Stimulated activated CD8-positive, alpha-beta memory T cell treated with anti-CD3 and anti-CD28 coated beads, Interleukin-4, amount 100 ng/mL, for 24 hours (primary cell): ENCODE measurements around the gene N4BP3.

Experiments used
- DNase-seq: peaks from one replicate; pipeline ENCODE4 v3.0.0-alpha.2; 2020; ENCODE audit warnings: low read depth

N4BP3 gene

GRCh38 chr5:178150977-178151734 is 37.8 kb downstream of the N4BP3 start:
- DNase-seq, result no peak

GRCh38 chr5:178152491-178153444 is 39.4 kb downstream of the N4BP3 start:
- DNase-seq, result no peak

GRCh38 chr5:178153530-178154340 is 40.4 kb downstream of the N4BP3 start, which contains the start of gene NHP2:
Gene NHP2 (minus strand): TSS chr5:178153885. CDS start chr5:178153817, 68 bp downstream.
- peak; percentile 97 for DNase-seq

GRCh38 chr5:178155065-178155464 is 41.7 kb downstream of the N4BP3 start:
- no peak for DNase-seq

- no peak for DNase-seq
Observed at GRCh38 chr5:178160176-178160575, 46.8 kb downstream of the N4BP3 start.

- no peak for DNase-seq
Observed at GRCh38 chr5:178162481-178162880, 49.1 kb downstream of the N4BP3 start.

- DNase-seq, result peak; percentile 88
Observed at GRCh38 chr5:178163772-178164735, 50.7 kb downstream of the N4BP3 start.

- no peak for DNase-seq
Observed at GRCh38 chr5:178165581-178165980, 52.2 kb downstream of the N4BP3 start.

- no peak for DNase-seq
Observed at GRCh38 chr5:178170455-178170854, 57.1 kb downstream of the N4BP3 start.

- no peak for DNase-seq
Observed at GRCh38 chr5:178174456-178174855, 61.1 kb downstream of the N4BP3 start.
